H1 (cell line): Measurements from ENCODE around the gene CBLB. TPM values are rescaled to one million over a fixed set of nuclear protein-coding genes. Genes with fewer than 3 reads are reported as not detected.

ENCODE experiments used
- ATF3 ChIP-seq: IDR thresholded peaks from 2 replicates; pipeline ENCODE4 v1.6.1; 2011; ENCODE audit warnings: low read depth, mild to moderate bottlenecking, low read length; ENCODE audit not compliant: insufficient read depth
- SP2 ChIP-seq: IDR thresholded peaks from 2 replicates; pipeline ENCODE4 v1.6.1; 2012; ENCODE audit warnings: mild to moderate bottlenecking, low read length, inconsistent platforms
- TAF7 ChIP-seq: optimal IDR thresholded peaks from 2 replicates; pipeline ENCODE3; 2011; ENCODE audit warnings: low read depth, mild to moderate bottlenecking, inconsistent platforms, low read length, moderate library complexity, borderline replicate concordance
- polyA plus RNA-seq, 7 experiments: library from polyadenylated mRNA; depleted of rRNA in 3 of 7; stranded (reverse) in 5 of 7; unstranded in 2 of 7; fragments of >200 nt in 5 of 7; fragments of 200-250 nt in 2 of 7; gene quantifications; 1 replicate in 5 of 7; 2 replicates in 1 of 7; 4 replicates in 1 of 7; pipeline versions ENCODE4 v1.2.1 to v1.2.3, GENCODE V29; 2011 to 2013; ENCODE audit warnings: missing spikeins in 2 of 7, mixed read lengths in 2 of 7
- total RNA-seq: library from RNA; stranded (reverse); fragmentation: NEBNext Ultra II Directional; extraction: Animal tissue kit (Norgen Biotek cat#: 25700); gene quantifications from 2 replicates; pipeline ENCODE4 v1.2.1, GENCODE V29; 2021

Gene CBLB
- total and polyA plus RNA-seq, 2 of the 8 experiments (the other 6 are each of a cell fraction or from before 2014, with no cell fraction given) = 14.5 to 26.0 TPM

GRCh38 chr3:105788593-105788992 lies 80.2 kb downstream of the CBLB start (continued):
- TF ChIP-seq ATF3 (no peak), TAF7 (no peak), SP2 (no peak)
- TF ChIP-seq, all 59 proteins: peak for 0
